Stimulated activated naive CD8-positive, alpha-beta T cell treated with anti-CD3 and anti-CD28 coated beads, Interleukin-15, Interleukin-2, amounts not matched to agents 100 U/mL and 50 U/mL, for 24 hours (primary cell): ENCODE data around the gene ZMYND15.
A peak's percentile ranks its signal among the peaks of the same experiment; 100 is the strongest.

Experiments
- ATAC-seq: fragments of 150-1000 bp; cut with Tn5 transposase; one replicate; pipeline ENCODE4 v1.10.0; 2021
- DNase-seq: peaks from one replicate; pipeline ENCODE4 v3.0.0; 2021

ZMYND15 gene

DNA sequence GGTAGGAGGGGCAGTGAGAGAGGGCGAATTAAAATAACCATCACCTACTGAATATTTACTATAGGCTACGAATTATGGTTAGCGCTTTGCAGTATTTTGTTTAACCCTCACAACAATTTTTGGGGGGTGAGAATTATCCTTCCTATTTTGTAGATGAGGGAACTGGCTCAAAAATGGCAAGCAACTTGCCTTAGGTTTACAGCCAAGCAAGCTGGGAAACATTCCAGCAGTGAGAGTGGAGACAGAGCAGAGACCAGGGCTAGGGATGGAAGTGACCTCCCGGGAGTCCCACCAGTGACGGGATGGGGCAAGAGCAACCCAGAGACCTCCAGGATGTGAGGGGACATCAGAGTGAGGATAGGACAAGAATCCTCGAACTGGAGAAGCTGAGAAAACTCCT is 46.9 kb downstream of the ZMYND15 start:
- no peak for DNase-seq
- no peak for ATAC-seq

DNA sequence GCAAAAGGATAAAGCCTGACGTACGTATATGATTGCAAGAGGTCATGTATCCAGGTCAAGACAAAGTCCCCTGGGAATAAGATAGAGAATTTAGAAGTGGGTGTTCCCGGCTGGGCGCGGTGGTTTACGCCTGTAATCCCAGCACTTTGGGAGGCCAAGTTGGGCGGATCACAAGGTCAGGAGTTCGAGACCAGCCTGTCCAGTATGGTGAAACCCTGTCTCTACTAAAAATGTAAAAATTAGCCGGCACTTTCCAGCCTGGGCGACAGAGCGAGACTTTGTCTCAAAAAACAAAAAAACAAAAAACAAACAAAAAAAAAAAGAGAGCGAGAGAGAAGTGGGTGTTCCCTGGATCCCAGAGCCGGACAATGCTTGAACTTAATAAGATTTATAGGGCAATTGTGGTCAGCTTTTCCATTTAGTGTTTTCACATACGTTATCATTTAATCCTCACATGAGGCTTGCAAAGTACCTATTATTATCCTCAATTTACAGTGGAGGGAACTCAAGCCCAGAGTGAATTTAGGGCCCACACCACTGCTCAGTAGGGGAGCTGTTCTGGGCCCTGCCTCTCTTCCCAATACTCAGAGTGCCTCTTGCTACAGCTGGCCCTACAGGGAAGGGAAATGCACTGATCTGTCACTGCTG is 48.6 kb downstream of the ZMYND15 start:
- DNase-seq = no peak

DNA sequence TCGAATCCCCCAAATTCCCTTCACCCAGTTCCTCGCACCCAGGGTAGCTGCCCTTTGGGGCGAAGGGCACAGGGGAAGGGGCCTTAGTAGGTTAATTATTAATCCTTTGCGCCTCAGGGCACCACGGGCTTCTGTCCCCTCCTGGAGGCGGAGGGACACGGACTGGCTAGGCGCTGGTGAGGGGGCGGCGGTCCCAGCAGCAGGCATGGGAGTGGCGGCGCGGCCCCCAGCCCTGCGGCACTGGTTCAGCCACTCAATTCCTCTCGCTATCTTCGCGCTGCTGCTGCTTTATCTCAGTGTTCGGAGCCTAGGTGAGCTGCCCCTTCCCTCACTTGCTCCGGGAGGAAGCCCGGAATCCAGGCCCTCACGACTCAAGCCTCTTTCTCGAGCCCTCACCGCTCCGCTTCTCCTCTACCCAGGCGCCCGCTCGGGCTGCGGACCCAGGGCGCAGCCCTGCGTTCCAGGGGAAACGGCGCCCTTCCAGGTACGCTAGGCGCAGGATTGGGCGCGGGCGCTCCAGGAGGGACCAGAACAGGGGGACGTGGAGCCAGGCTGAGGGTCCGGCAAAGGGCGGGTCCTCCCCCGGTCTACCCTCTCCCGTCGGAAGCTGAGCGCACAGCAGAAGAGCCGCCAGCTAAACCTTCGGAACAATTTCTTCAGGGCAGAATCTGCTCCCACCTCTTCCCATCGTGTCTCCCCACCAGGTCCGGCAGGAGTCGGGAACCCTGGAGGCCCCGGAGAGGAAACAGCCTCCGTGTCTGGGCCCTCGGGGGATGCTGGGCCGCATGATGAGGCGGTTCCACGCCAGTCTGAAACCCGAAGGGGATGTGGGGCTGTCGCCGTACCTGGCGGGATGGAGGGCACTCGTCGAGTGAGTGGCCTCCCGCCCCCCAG is 49.4 kb downstream of the ZMYND15 start, which contains the start of gene GLTPD2:
Gene GLTPD2, plus strand, starts transcription at position 158 of the 894 bp plus-strand sequence. Its CDS starts 48 bp downstream, at position 206.
- no peak for DNase-seq
- ATAC-seq = no peak

More for the DNA sequence above, 48.6 kb downstream of the ZMYND15 start:
- ATAC-seq = no peak

DNA sequence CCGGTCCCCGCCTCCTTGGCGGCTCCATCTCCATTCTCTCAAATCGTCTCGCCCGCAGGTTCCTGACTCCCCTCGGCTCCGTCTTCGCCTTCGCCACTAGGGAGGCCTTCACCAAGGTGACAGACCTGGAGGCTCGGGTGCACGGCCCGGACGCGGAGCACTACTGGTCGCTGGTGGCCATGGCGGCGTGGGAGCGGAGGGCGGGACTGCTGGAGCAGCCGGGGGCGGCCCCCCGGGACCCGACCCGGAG is 50.0 kb downstream of the ZMYND15 start:
- no peak for DNase-seq
- ATAC-seq = no peak

GRCh38 chr17:4789951-4790704 is 50.5 kb downstream of the ZMYND15 start:
- DNase-seq (peak; percentile 87), ATAC-seq (peak; percentile 93)

- ATAC-seq (no peak), DNase-seq (no peak)
These were observed 51.1 kb downstream of the ZMYND15 start for GRCh38 chr17:4790705-4791088.

DNA sequence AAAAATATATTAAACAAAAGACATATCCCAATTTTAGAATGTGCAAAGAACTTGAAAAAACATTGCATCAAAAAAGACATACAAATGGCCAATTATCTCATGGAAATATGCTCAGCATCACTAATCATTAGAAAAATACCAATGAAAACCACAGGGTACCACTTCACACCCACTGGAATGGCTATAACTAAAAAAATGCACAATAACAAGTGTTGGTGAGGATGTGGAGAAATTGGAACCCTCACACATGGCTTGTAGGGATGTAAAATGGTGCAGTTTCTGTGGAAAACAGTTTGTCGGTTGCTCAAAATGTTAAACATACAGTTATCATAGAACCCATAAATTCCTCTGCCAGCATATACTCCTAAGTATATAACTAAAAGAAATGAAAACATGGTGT is 55.5 kb downstream of the ZMYND15 start:
- DNase-seq (no peak), ATAC-seq (no peak)
